ENCODE data around the gene BLID. TPM values are rescaled to one million over a fixed set of nuclear protein-coding genes. Genes with fewer than 3 reads are reported as not detected.

BLID gene
- total RNA-seq, 4 donors from 2014 or later: 1.2 to 13.5 (median 5.4) TPM; not detected in 1

- no peaks in the 10 kb centered on the region for H3K27me3 ChIP-seq
- TF ChIP-seq, protein P1, sequence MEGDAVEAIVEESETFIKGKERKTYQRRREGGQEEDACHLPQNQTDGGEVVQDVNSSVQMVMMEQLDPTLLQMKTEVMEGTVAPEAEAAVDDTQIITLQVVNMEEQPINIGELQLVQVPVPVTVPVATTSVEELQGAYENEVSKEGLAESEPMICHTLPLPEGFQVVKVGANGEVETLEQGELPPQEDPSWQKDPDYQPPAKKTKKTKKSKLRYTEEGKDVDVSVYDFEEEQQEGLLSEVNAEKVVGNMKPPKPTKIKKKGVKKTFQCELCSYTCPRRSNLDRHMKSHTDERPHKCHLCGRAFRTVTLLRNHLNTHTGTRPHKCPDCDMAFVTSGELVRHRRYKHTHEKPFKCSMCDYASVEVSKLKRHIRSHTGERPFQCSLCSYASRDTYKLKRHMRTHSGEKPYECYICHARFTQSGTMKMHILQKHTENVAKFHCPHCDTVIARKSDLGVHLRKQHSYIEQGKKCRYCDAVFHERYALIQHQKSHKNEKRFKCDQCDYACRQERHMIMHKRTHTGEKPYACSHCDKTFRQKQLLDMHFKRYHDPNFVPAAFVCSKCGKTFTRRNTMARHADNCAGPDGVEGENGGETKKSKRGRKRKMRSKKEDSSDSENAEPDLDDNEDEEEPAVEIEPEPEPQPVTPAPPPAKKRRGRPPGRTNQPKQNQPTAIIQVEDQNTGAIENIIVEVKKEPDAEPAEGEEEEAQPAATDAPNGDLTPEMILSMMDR (IDR thresholded peaks at IDR 0.05): no peak
- TF ChIP-seq EP300 (IDR thresholded peaks at IDR 0.05) (no peak), POLR2AphosphoS5 (IDR thresholded peaks at IDR 0.05) (no peak), POLR2A (IDR thresholded peaks at IDR 0.05) (no peak)
- H3K9me3 ChIP-seq: no peaks in the 10 kb centered on the region
- ATAC-seq: no peak
- WGBS, 2 donors (ENCODE audit: low coverage in 1 of 2): 55 to 80% methylated on average over 14 of the region's 14 CpGs
- peak overlapping the region; percentile 45 to 84 for H3K4me3 ChIP-seq
- H3K27ac ChIP-seq: peak overlapping the region; percentile 68 to 99 (median 88)
- H3K36me3 ChIP-seq: no peaks in the 10 kb centered on the region
- peaks cover 9 to 73% (median 18%) of the 10 kb centered on the region in 3 donors for H3K4me1 ChIP-seq
These were observed 39.9 kb upstream of the BLID start for GRCh38 chr11:122155765-122156527.

GRCh38 chr11:122154994-122155393 is 39.0 kb upstream of the BLID start:
- Histone ChIP-seq H3K4me3 (no peak overlapping the region), H3K27me3 (no peaks in the 10 kb centered on the region), H3K27ac (peak overlapping the region in 2 of 4 donors; percentile 25 to 29), H3K4me1 (peaks cover 6 to 73% (median 18%) of the 10 kb centered on the region in 3 donors), H3K9me3 (no peaks in the 10 kb centered on the region), H3K36me3 (no peaks in the 10 kb centered on the region)
- no peak for ATAC-seq
- TF ChIP-seq EP300 (IDR thresholded peaks at IDR 0.05): no peak
- 68 to 93% methylated on average over 1 of the region's 1 CpG for WGBS, 2 donors (ENCODE audit: low coverage in 1 of 2)

DNA sequence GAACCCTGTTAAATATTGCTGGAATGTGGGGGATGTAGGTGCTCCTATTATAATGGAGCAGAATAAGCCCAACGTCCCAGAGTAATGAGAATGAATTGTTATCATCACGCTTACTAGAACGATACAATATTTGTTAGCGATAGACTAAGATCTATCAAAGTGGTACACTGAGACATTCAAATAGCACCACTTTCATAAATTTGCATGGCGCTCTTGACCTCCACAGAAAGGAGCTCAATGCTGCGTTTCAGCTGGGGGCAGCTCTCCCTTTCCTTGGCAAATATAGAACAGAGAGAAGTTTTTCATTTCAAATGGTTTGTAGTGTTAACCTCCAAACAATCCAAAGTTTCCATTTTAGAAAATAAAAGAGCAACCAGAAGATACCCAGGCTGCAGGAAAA is 38.2 kb upstream of the BLID start:
- WGBS, 2 donors (ENCODE audit: low coverage in 1 of 2): 63 to 77% methylated on average over 6 of the region's 6 CpGs
- no peaks in the 10 kb centered on the region for H3K27me3 ChIP-seq

GRCh38 chr11:122153746-122154145 is 37.7 kb upstream of the BLID start:
- H3K4me1 ChIP-seq: peaks cover 3 to 70% (median 11%) of the 10 kb centered on the region in 3 donors
- peak overlapping the region in 1 of 4 donors; percentile 26 for H3K27ac ChIP-seq
- H3K4me3 ChIP-seq: no peak overlapping the region
- TF ChIP-seq, protein P1 (IDR thresholded peaks at IDR 0.05): no peak
- TF ChIP-seq POLR2A (IDR thresholded peaks at IDR 0.05): no peak
- TF ChIP-seq EP300 (IDR thresholded peaks at IDR 0.05): no peak
- TF ChIP-seq POLR2AphosphoS5 (IDR thresholded peaks at IDR 0.05): no peak
- H3K9me3 ChIP-seq: no peaks in the 10 kb centered on the region
- H3K36me3 ChIP-seq: no peaks in the 10 kb centered on the region
- H3K27me3 ChIP-seq: no peaks in the 10 kb centered on the region
- ATAC-seq: no peak
- 29% methylated on average over 2 of the region's 2 CpGs; no CpG with 5 or more reads in 1 of the 2 donors for WGBS, 2 donors (ENCODE audit: low coverage in 1 of 2)

More for the DNA sequence above, 38.2 kb upstream of the BLID start:
- TF ChIP-seq POLR2AphosphoS5 (IDR thresholded peaks at IDR 0.05): no peak
- no peak for TF ChIP-seq POLR2A (IDR thresholded peaks at IDR 0.05)
- TF ChIP-seq, protein P1 (IDR thresholded peaks at IDR 0.05): no peak
- no peak for TF ChIP-seq EP300 (IDR thresholded peaks at IDR 0.05)
- Histone ChIP-seq H3K36me3 (no peaks in the 10 kb centered on the region), H3K27ac (peak overlapping the region in 3 of 4 donors; percentile 26 to 31 (median 29)), H3K4me3 (no peak overlapping the region), H3K4me1 (peaks cover 6 to 73% (median 15%) of the 10 kb centered on the region in 3 donors), H3K9me3 (no peaks in the 10 kb centered on the region)
- ATAC-seq: no peak

DNA sequence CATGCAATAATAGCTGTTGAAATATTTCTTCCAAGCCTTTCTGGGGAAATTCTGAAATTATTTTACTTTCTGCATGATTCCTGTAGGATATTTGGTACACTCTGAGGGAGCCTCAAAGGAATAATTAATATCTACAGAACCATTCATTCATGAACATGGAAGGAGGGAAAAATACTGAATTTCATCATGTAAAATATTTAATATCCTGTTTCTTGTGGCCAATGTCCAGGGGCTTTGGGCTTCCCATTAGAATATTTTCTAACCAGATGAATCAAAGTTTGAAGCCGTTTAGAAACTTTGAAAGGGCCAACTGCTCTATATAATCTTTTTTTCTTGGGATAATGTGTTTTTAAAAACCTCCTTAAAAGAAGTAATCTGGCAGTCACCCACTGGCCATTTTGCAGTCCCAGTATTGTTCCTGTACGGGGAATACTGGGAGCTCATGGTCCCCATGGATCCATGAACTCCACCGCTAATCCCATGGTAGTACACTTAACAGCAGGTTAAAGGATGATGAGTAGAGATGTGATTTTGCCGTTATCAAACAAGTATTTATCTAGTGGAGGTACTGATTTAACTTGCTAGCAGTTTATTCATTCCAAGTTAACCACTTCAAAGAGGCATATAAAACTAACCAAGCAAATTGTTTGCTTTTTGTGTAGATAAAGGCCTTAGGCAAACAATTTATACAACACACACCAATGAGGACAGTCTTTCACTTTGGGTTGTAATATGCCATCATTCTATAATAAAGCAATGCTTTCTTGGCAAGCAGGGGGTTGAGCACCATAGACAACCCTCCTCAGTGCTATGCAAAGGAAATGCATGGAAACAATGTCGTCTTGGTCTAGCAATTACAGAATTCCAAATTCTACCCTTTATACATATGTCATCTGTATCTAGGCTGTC is 34.5 kb upstream of the BLID start:
- Histone ChIP-seq H3K36me3 (no peaks in the 10 kb centered on the region), H3K4me3 (no peak overlapping the region), H3K9me3 (no peaks in the 10 kb centered on the region), H3K4me1 (peaks cover 0 to 58% (median 8%) of the 10 kb centered on the region in 3 donors), H3K27me3 (no peaks in the 10 kb centered on the region), H3K27ac (peak overlapping the region in 2 of 4 donors; percentile 18 to 38)
- no peak for ATAC-seq
- TF ChIP-seq, protein P1 (IDR thresholded peaks at IDR 0.05): no peak
- no peak for TF ChIP-seq POLR2AphosphoS5 (IDR thresholded peaks at IDR 0.05)
- no peak for TF ChIP-seq POLR2A (IDR thresholded peaks at IDR 0.05)
- no peak for TF ChIP-seq EP300 (IDR thresholded peaks at IDR 0.05)
- WGBS, 2 donors (ENCODE audit: low coverage in 1 of 2): 43 to 51% methylated on average over 5 of the region's 5 CpGs
